EH (cell line): Measurements from ENCODE around the gene SP7.

Source experiments
- DNase-seq: peaks from one replicate; pipeline ENCODE4 v3.0.0-alpha.2; 2015; ENCODE audit warnings: low read depth

Gene SP7

GRCh38 chr12:53346491-53346890 lies 10.3 kb upstream of the SP7 start:
- DNase-seq = no peak

GRCh38 chr12:53345486-53346188 lies 9.5 kb upstream of the SP7 start:
- peak; percentile 58 for DNase-seq

GRCh38 chr12:53344824-53345485 lies 8.8 kb upstream of the SP7 start:
- peak; percentile 78 for DNase-seq

GRCh38 chr12:53344487-53344823 lies 8.3 kb upstream of the SP7 start:
- no peak for DNase-seq

- no peak for DNase-seq
Measured at GRCh38 chr12:53343969-53344368, 7.8 kb upstream of the SP7 start.

- DNase-seq = no peak
Measured at GRCh38 chr12:53343449-53343848, 7.3 kb upstream of the SP7 start.

- DNase-seq = no peak
Measured at GRCh38 chr12:53340398-53340797, 4.2 kb upstream of the SP7 start.

- no peak for DNase-seq
Measured at GRCh38 chr12:53338916-53339315, 2.8 kb upstream of the SP7 start.

- no peak for DNase-seq
Measured at GRCh38 chr12:53338017-53338416, 1.9 kb upstream of the SP7 start.

- DNase-seq = no peak
Measured at GRCh38 chr12:53334822-53335221, 1.3 kb downstream of the SP7 start.

GRCh38 chr12:53333845-53334244 lies 2.3 kb downstream of the SP7 start:
- DNase-seq = no peak

- no peak for DNase-seq
Measured at GRCh38 chr12:53333289-53333688, 2.9 kb downstream of the SP7 start.

- no peak for DNase-seq
Measured at GRCh38 chr12:53332744-53333143, 3.4 kb downstream of the SP7 start.

- DNase-seq = peak; percentile 13
Measured at GRCh38 chr12:53332339-53332738, 3.8 kb downstream of the SP7 start.

GRCh38 chr12:53330671-53331070 lies 5.5 kb downstream of the SP7 start:
- DNase-seq = peak; percentile 33

- no peak for DNase-seq
Measured at GRCh38 chr12:53328043-53328435, 8.1 kb downstream of the SP7 start.

- DNase-seq = peak; percentile 34
Measured at GRCh38 chr12:53327435-53328042, 8.6 kb downstream of the SP7 start.

GRCh38 chr12:53326460-53327185 lies 9.5 kb downstream of the SP7 start:
- DNase-seq = no peak

- peak; percentile 24 for DNase-seq
Measured at GRCh38 chr12:53325511-53326061, 10.6 kb downstream of the SP7 start.

GRCh38 chr12:53324779-53325510 lies 11.2 kb downstream of the SP7 start:
- DNase-seq = peak; percentile 93

GRCh38 chr12:53324113-53324778 lies 11.9 kb downstream of the SP7 start:
- DNase-seq = no peak
